ENCODE measurements around the gene HECTD4. TPM values are rescaled to one million over a fixed set of nuclear protein-coding genes. Genes with fewer than 3 reads are reported as not detected.
A peak's percentile ranks its signal among the peaks of the same experiment; 100 is the strongest.

HECTD4 gene
- total RNA-seq, 2 experiments from 2014 or later: 34.5 to 62.4 TPM

GRCh38 chr12:112117685-112118084, 264.5 kb downstream of the HECTD4 start:
- no peak for TF ChIP-seq EZH2phosphoT487 (IDR thresholded peaks at IDR 0.05; ENCODE audit: borderline replicate concordance, low read depth, low read length)
- TF ChIP-seq, protein P1, sequence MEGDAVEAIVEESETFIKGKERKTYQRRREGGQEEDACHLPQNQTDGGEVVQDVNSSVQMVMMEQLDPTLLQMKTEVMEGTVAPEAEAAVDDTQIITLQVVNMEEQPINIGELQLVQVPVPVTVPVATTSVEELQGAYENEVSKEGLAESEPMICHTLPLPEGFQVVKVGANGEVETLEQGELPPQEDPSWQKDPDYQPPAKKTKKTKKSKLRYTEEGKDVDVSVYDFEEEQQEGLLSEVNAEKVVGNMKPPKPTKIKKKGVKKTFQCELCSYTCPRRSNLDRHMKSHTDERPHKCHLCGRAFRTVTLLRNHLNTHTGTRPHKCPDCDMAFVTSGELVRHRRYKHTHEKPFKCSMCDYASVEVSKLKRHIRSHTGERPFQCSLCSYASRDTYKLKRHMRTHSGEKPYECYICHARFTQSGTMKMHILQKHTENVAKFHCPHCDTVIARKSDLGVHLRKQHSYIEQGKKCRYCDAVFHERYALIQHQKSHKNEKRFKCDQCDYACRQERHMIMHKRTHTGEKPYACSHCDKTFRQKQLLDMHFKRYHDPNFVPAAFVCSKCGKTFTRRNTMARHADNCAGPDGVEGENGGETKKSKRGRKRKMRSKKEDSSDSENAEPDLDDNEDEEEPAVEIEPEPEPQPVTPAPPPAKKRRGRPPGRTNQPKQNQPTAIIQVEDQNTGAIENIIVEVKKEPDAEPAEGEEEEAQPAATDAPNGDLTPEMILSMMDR (conservative IDR thresholded peaks at IDR 0.05; ENCODE audit: low read length): no peak
- H3K4me1 ChIP-seq (ENCODE audit: insufficient read depth, low read length, poor library complexity, severe bottlenecking): peaks cover 11% of the 10 kb centered on the region
- H4K20me1 ChIP-seq (ENCODE audit: insufficient read depth, low read length): no peaks in the 10 kb centered on the region
- no peaks in the 10 kb centered on the region for H3K79me2 ChIP-seq (ENCODE audit: insufficient read depth, low read depth, low read length)
- H3K27ac ChIP-seq (ENCODE audit: low read depth, low read length, poor library complexity, severe bottlenecking): no peak overlapping the region
- ChIA-PET POLR2A (interaction anchor here (1.7 kb wide), 1 partner anchor 8 kb away, joined by 4 read pairs; no protein-coding TSS in a partner anchor), CTCF (ENCODE audit: unreplicated experiment) (no interaction called here)
- H2AFZ ChIP-seq (ENCODE audit: low read length): no peak overlapping the region
- H3K9me3 ChIP-seq (ENCODE audit: low read length): no peaks in the 10 kb centered on the region
- no TSS peak for BruUV-seq (replicated peaks)
- intact Hi-C loops (cut with micrococcal nuclease; ENCODE audit: unreplicated experiment): no loop called here
- H3K36me3 ChIP-seq (ENCODE audit: insufficient read depth, low read length): no peaks in the 10 kb centered on the region
- no peak for DNase-seq (ENCODE audit: low spot score)
- H3K4me3 ChIP-seq (ENCODE audit: low read depth, low read length, poor library complexity, severe bottlenecking): no peak overlapping the region
- no peaks in the 10 kb centered on the region for H3K9me2 ChIP-seq (ENCODE audit: insufficient read depth, low read length)
- no peak overlapping the region for H3K4me2 ChIP-seq (ENCODE audit: low read length)

DNA sequence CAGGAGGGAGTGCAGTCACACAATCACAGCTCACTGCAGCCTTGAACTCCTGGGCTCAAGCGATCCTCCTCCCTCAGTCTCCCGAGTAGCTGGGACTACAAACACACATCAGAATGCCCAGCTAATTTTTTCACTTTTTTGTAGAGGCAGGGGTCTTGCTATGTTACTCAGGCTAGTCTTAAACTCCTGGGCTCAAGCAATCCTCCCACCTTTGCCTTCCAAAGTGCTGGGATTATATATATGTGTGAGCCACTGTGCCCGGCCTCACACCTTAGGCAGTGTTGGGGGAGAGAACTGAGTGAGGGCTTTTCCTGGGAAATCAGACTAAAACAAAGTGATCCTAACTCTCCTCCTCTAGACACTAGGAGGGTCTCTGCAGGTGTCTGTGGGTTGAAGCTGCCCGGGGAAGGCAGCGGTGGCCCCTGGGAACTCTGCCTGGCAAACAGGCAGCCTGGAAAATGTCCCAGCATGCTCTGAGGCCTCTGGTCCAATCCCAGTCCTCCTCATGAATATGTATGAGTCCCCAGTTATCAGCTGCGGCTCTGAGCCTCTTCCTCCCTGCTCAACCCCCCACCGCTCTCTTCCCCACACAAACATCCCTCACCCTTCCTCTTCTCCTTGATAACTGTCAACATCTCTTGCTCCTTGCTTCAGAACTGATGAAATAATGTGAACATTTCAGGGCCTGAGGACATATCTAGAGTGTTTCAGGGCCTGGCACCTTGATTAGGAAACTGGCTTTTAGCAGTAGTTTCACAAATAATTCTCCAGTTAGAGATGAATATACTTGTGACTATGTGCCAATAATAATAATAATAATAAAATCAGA, 265.8 kb downstream of the HECTD4 start:
- POLR2A ChIA-PET: interaction anchor here (0.6 to 1.7 kb wide), 4 partner anchors 9 to 61 kb away, joined by 3 to 5 read pairs (median 4); no protein-coding TSS in a partner anchor
- Histone ChIP-seq H2AFZ (ENCODE audit: low read length) (peak overlapping the region; percentile 81), H3K79me2 (ENCODE audit: insufficient read depth, low read depth, low read length) (no peaks in the 10 kb centered on the region), H3K9me3 (ENCODE audit: low read length) (no peaks in the 10 kb centered on the region), H4K20me1 (ENCODE audit: insufficient read depth, low read length) (no peaks in the 10 kb centered on the region), H3K27ac (ENCODE audit: low read depth, low read length, poor library complexity, severe bottlenecking) (no peak overlapping the region), H3K36me3 (ENCODE audit: insufficient read depth, low read length) (no peaks in the 10 kb centered on the region), H3K4me3 (ENCODE audit: low read depth, low read length, poor library complexity, severe bottlenecking) (no peak overlapping the region), H3K4me1 (ENCODE audit: insufficient read depth, low read length, poor library complexity, severe bottlenecking) (peaks cover 11% of the 10 kb centered on the region), H3K9me2 (ENCODE audit: insufficient read depth, low read length) (no peaks in the 10 kb centered on the region), H3K4me2 (ENCODE audit: low read length) (peak overlapping the region; percentile 46)
- intact Hi-C loops (cut with micrococcal nuclease; ENCODE audit: unreplicated experiment): no loop called here
- BruUV-seq (replicated peaks): no TSS peak
- no peak for TF ChIP-seq EZH2phosphoT487 (IDR thresholded peaks at IDR 0.05; ENCODE audit: borderline replicate concordance, low read depth, low read length)
- TF ChIP-seq, protein P1 (conservative IDR thresholded peaks at IDR 0.05; ENCODE audit: low read length): no peak
- CTCF ChIA-PET (ENCODE audit: unreplicated experiment): no interaction called here
- DNase-seq (ENCODE audit: low spot score): peak; percentile 75
